K562 (cell line): ENCODE measurements around the gene OR7C1. TPM values are rescaled to one million over a fixed set of nuclear protein-coding genes. Genes with fewer than 3 reads are reported as not detected.
A peak's percentile ranks its signal among the peaks of the same experiment; 100 is the strongest.

Source experiments
- ATF6 ChIP-seq: sonication (generic); formaldehyde crosslinking; IDR thresholded peaks from 2 replicates; pipeline ENCODE4 v1.4.0; 2020; ENCODE audit warnings: mild to moderate bottlenecking, missing genetic modification reagents
- BHLHE40 ChIP-seq: IDR thresholded peaks from 2 replicates; pipeline ENCODE4 v1.6.1; 2011; ENCODE audit warnings: low read length, improper control_type of control experiment
- CBX2 ChIP-seq: fragments of 200-600 bp; sonication (generic); IDR thresholded peaks from one replicate; pipeline ENCODE4 v1.6.1; 2012; ENCODE audit warnings: mild to moderate bottlenecking, low read length, inconsistent platforms; ENCODE audit not compliant: insufficient read depth, poor library complexity, severe bottlenecking
- CHD4 ChIP-seq: fragments of 200-600 bp; sonication (generic); IDR thresholded peaks from 3 replicates; pipeline ENCODE4 v1.6.1; 2012; ENCODE audit warnings: low read depth, mild to moderate bottlenecking, mixed read lengths, low read length, inconsistent platforms; ENCODE audit not compliant: insufficient read depth, insufficient replicate concordance, poor library complexity, severe bottlenecking
- JUND ChIP-seq, 2 experiments: IDR thresholded peaks; 2 replicates in 1 of 2; 3 replicates in 1 of 2; pipeline ENCODE4 v1.6.1; 2011; ENCODE audit warnings: borderline replicate concordance in 2 of 2, low read depth in 2 of 2, low read length in 2 of 2, improper control_type of control experiment in 1 of 2, missing biosample characterization in 1 of 2, missing genetic modification characterization in 1 of 2, missing genetic modification reagents in 1 of 2
- NUFIP1 ChIP-seq: fragments of 450-650 bp; IDR thresholded peaks from 2 replicates; pipeline ENCODE4 v1.6.1; 2018; ENCODE audit not compliant: partially characterized antibody
- PRMT5 ChIP-seq: sonication (generic); formaldehyde crosslinking; IDR thresholded peaks from 2 replicates; pipeline ENCODE4 v1.5.0; 2020; ENCODE audit warnings: missing genetic modification reagents
- RERE ChIP-seq: sonication (generic); formaldehyde crosslinking; IDR thresholded peaks from 2 replicates; pipeline ENCODE4 v1.8.0; 2023; ENCODE audit warnings: missing genetic modification reagents, mild to moderate bottlenecking, borderline replicate concordance
- polyA plus RNA-seq, 8 experiments: library from polyadenylated mRNA; depleted of rRNA in 4 of 8; stranded (reverse) in 5 of 8; unstranded in 3 of 8; fragments of >200 nt; fragmentation: Nextera tagmentation in 2 of 8; fragmentation: Illumina TruSeq in 1 of 8; extraction: Ambion mirVana in 2 of 8; extraction: Trizol in 1 of 8; gene quantifications; 2 replicates each; pipeline versions ENCODE4 v1.2.1 to v1.2.3, GENCODE V29; 2011 to 2014; ENCODE audit warnings: inconsistent platforms in 1 of 8, missing spikeins in 1 of 8
- total RNA-seq, 7 experiments: library from RNA; depleted of rRNA in 6 of 7; stranded (reverse); fragments of >200 nt in 6 of 7; fragmentation: Illumina TruSeq in 2 of 7; extraction: Trizol in 2 of 7; gene quantifications; 2 replicates each; pipeline versions ENCODE4 v1.2.1 to v1.2.3, GENCODE V29; 2011 to 2021; ENCODE audit warnings: low replicate concordance in 1 of 7
- TF ChIP-seq, protein P1 (sequence below): fragments of 250-450 bp; sonication (Bioruptor Pico); IDR thresholded peaks from 2 replicates; pipeline ENCODE4 v1.6.1; 2021; ENCODE audit warnings: mild to moderate bottlenecking
- TF ChIP-seq, protein P2 (sequence below), 2 experiments: fragments of 450-650 bp; IDR thresholded peaks; 2 replicates each; pipeline ENCODE4 v1.6.1; 2016
- TF ChIP-seq, protein P3 (sequence below): sonication (generic); formaldehyde crosslinking; IDR thresholded peaks from 2 replicates; pipeline ENCODE4 v1.9.0; 2022; ENCODE audit warnings: mild to moderate bottlenecking, missing genetic modification reagents
- TF ChIP-seq, protein P4 (sequence below): fragments of 150-350 bp; conservative IDR thresholded peaks from 2 replicates; pipeline ENCODE4 v1.6.1; 2014; ENCODE audit warnings: low read length

OR7C1 gene
- total and polyA plus RNA-seq, 9 of the 15 experiments (the other 6 are each of a cell fraction or from before 2014, with no cell fraction given): 0.01 to 0.18 (median 0.10) TPM; not detected in 1

DNA sequence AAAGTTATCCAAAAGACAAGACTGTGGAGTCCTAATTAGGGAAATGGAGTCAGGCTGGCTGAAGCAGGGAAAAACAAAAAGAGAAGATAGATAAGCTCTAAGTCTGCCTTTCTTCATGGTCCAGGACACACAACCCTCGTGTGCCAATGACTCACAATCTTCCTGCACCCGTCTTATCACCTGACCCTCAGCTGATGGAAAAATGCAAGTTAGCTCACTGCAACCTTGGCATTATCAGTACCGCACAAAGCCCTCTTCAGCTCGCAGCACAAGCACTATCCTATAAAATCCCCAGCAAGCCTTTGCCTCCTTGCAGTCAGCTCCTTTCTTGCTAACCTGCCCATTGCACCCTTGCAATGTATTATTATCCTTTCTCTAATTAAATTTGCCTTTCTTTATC is 4.3 kb downstream of the OR7C1 start (continued):
- no peak for TF ChIP-seq RERE (CRISPR knock-in tag)
- TF ChIP-seq, protein P1, sequence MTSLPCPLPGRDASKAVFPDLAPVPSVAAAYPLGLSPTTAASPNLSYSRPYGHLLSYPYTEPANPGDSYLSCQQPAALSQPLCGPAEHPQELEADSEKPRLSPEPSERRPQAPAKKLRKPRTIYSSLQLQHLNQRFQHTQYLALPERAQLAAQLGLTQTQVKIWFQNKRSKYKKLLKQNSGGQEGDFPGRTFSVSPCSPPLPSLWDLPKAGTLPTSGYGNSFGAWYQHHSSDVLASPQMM (CRISPR knock-in tag): no peak
- TF ChIP-seq PRMT5: no peak
- TF ChIP-seq BHLHE40: peak; percentile 78
- TF ChIP-seq, protein P2, sequence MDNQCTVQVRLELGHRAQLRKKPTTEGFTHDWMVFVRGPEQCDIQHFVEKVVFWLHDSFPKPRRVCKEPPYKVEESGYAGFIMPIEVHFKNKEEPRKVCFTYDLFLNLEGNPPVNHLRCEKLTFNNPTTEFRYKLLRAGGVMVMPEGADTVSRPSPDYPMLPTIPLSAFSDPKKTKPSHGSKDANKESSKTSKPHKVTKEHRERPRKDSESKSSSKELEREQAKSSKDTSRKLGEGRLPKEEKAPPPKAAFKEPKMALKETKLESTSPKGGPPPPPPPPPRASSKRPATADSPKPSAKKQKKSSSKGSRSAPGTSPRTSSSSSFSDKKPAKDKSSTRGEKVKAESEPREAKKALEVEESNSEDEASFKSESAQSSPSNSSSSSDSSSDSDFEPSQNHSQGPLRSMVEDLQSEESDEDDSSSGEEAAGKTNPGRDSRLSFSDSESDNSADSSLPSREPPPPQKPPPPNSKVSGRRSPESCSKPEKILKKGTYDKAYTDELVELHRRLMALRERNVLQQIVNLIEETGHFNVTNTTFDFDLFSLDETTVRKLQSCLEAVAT (IDR thresholded peaks at IDR 0.05): no peak
- TF ChIP-seq ATF6: no peak
- no peak for TF ChIP-seq NUFIP1
- peak; percentile 70; the same call in 1 of the 2 replicates for TF ChIP-seq JUND (IDR thresholded peaks at IDR 0.05; ENCODE audit: borderline replicate concordance, low read depth, low read length)
- peak; percentile 52; the same call in 1 of the 3 replicates for TF ChIP-seq JUND (tag; IDR thresholded peaks at IDR 0.05; ENCODE audit: borderline replicate concordance, low read depth, low read length)
- TF ChIP-seq CHD4: no peak
- TF ChIP-seq, protein P3, sequence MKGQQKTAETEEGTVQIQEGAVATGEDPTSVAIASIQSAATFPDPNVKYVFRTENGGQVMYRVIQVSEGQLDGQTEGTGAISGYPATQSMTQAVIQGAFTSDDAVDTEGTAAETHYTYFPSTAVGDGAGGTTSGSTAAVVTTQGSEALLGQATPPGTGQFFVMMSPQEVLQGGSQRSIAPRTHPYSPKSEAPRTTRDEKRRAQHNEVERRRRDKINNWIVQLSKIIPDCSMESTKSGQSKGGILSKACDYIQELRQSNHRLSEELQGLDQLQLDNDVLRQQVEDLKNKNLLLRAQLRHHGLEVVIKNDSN (CRISPR knock-in tag): peak; percentile 15; the same call in 1 of the 2 replicates
- TF ChIP-seq, protein P4, sequence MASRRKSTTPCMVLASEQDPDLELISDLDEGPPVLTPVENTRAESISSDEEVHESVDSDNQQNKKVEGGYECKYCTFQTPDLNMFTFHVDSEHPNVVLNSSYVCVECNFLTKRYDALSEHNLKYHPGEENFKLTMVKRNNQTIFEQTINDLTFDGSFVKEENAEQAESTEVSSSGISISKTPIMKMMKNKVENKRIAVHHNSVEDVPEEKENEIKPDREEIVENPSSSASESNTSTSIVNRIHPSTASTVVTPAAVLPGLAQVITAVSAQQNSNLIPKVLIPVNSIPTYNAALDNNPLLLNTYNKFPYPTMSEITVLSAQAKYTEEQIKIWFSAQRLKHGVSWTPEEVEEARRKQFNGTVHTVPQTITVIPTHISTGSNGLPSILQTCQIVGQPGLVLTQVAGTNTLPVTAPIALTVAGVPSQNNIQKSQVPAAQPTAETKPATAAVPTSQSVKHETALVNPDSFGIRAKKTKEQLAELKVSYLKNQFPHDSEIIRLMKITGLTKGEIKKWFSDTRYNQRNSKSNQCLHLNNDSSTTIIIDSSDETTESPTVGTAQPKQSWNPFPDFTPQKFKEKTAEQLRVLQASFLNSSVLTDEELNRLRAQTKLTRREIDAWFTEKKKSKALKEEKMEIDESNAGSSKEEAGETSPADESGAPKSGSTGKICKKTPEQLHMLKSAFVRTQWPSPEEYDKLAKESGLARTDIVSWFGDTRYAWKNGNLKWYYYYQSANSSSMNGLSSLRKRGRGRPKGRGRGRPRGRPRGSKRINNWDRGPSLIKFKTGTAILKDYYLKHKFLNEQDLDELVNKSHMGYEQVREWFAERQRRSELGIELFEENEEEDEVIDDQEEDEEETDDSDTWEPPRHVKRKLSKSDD: no peak
- no peak for TF ChIP-seq CBX2
